Upper lobe of left lung (tissue), 4 donors: ENCODE results near the gene ZNF423.

ENCODE experiments used
- CTCF ChIP-seq, 6 experiments: fragments of 450-650 bp in 4 of 6; fragments of 200-600 bp in 2 of 6; sonication (generic) in 2 of 6; IDR thresholded peaks; one replicate each; pipeline ENCODE4 v1.5.1; 2016 to 2019; ENCODE audit warnings: antibody characterized with exemption in 6 of 6
- EP300 ChIP-seq, 4 donors: sonication (generic); formaldehyde crosslinking; IDR thresholded peaks; one replicate each; pipeline ENCODE4 v1.5.1; 2017; ENCODE audit warnings: antibody characterized with exemption in 4 of 4, control low read depth in 2 of 4
- POLR2A ChIP-seq, 4 donors: fragments of 450-650 bp; IDR thresholded peaks; one replicate each; pipeline ENCODE4 v1.5.1; 2016 to 2017; ENCODE audit warnings: antibody characterized with exemption in 4 of 4, mild to moderate bottlenecking in 2 of 4
- POLR2AphosphoS5 ChIP-seq, 2 donors: sonication (generic); formaldehyde crosslinking; IDR thresholded peaks; one replicate each; pipeline ENCODE4 v1.5.1; 2017; ENCODE audit warnings: antibody characterized with exemption in 2 of 2

GRCh38 chr16:49496656-49497055 is 359.3 kb downstream of the ZNF423 start:
- TF ChIP-seq CTCF (IDR thresholded peaks at IDR 0.05) (no peak), EP300 (IDR thresholded peaks at IDR 0.05) (no peak), POLR2A (IDR thresholded peaks at IDR 0.05) (no peak), POLR2AphosphoS5 (IDR thresholded peaks at IDR 0.05) (no peak)
